Measurements from ENCODE around the gene RRM2.

DNA sequence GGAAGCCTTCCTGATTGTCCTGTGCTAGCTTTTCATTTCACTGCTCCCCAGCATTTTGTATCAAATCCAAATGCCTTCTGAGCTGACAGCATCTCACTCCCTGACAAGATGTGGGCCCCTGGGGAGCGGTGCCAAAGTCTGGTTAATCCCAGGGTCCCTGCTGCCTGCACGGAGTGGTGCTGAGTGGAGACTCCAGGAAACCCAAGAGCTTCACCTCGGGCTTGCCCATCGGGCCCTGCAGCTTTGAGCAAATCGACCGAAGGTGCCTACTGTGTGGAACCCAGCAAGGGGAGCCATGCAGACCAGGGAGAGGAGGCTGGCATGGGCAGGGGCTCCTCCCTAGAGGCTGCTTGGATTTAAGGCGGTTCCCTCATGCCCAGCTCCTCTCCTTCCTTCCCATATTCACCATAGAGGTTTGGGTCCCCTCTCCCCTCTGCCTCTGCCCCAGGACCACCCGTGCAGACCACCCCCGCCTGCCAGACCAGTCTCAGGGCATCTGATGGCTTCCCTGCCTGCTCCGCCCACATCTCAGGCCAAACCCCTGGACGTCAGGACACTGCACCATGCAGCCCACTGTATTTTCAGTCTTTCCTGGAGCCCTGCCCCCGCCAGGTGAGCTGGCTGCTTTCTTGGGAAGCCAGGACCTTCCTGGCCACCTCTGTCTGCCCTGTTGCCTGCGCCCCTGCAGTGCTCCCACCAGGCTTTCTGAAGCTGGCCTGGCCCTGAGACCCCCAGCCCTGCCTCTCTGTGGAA, 37.8 kb downstream of the RRM2 start:
- TF ChIP-seq, protein P1, sequence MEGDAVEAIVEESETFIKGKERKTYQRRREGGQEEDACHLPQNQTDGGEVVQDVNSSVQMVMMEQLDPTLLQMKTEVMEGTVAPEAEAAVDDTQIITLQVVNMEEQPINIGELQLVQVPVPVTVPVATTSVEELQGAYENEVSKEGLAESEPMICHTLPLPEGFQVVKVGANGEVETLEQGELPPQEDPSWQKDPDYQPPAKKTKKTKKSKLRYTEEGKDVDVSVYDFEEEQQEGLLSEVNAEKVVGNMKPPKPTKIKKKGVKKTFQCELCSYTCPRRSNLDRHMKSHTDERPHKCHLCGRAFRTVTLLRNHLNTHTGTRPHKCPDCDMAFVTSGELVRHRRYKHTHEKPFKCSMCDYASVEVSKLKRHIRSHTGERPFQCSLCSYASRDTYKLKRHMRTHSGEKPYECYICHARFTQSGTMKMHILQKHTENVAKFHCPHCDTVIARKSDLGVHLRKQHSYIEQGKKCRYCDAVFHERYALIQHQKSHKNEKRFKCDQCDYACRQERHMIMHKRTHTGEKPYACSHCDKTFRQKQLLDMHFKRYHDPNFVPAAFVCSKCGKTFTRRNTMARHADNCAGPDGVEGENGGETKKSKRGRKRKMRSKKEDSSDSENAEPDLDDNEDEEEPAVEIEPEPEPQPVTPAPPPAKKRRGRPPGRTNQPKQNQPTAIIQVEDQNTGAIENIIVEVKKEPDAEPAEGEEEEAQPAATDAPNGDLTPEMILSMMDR (conservative IDR thresholded peaks at IDR 0.05), result no peak
- TF ChIP-seq ZFX (IDR thresholded peaks at IDR 0.05), result no peak

Measured in C4-2B (cell line).